Calu3 (cell line): ENCODE data around the gene USP13. TPM values are rescaled to one million over a fixed set of nuclear protein-coding genes. Genes with fewer than 3 reads are reported as not detected.

ENCODE experiments used
- BruUV-seq: library from RNA; stranded (reverse); fragments of 400-500 nt; replicated peaks from 2 replicates; lab custom pipeline; 2021; lab: Mats Ljungman, UMichigan
- CTCF ChIA-PET: fragments of 300-600 bp; sonication (Branson Sonifier 250); formaldehyde crosslinking; loops from one replicate; lab custom pipeline; 2022; ENCODE audit warnings: antibody characterized with exemption; lab: Charles Lee
- DNase-seq: peaks from one replicate; pipeline ENCODE4 v3.0.0; 2022
- H3K27ac Mint-ChIP-seq: one replicate; pipeline ENCODE4 v1.8.0; 2022; ENCODE audit warnings: mixed read lengths; ENCODE audit not compliant: unreplicated experiment
- H3K27me3 Mint-ChIP-seq: one replicate; pipeline ENCODE4 v1.8.0; 2022; ENCODE audit warnings: mixed read lengths; ENCODE audit not compliant: unreplicated experiment
- H3K36me3 Mint-ChIP-seq: one replicate; pipeline ENCODE4 v1.8.0; 2022; ENCODE audit warnings: mild to moderate bottlenecking, moderate library complexity, mixed read lengths; ENCODE audit not compliant: insufficient read depth, unreplicated experiment
- H3K4me1 Mint-ChIP-seq: one replicate; pipeline ENCODE4 v1.8.0; 2022; ENCODE audit warnings: mild to moderate bottlenecking, low read depth, mixed read lengths; ENCODE audit not compliant: unreplicated experiment
- H3K4me3 Mint-ChIP-seq: one replicate; pipeline ENCODE4 v1.8.0; 2022; ENCODE audit warnings: mild to moderate bottlenecking, low read depth, moderate library complexity, mixed read lengths; ENCODE audit not compliant: unreplicated experiment
- H3K9me3 Mint-ChIP-seq: one replicate; pipeline ENCODE4 v1.8.0; 2022; ENCODE audit warnings: low read depth, mixed read lengths; ENCODE audit not compliant: unreplicated experiment
- intact Hi-C: fragments of 100-400 bp; cut with micrococcal nuclease; formaldehyde crosslinking; loops from one replicate; pipeline ENCODE4 v1.10.0; 2022; ENCODE audit not compliant: unreplicated experiment
- total RNA-seq: library from RNA; stranded (reverse); gene quantifications from 2 replicates; pipeline ENCODE4 v1.2.3, GENCODE V29; 2022
- TF ChIP-seq, protein P1 (sequence below): fragments of 200-600 bp; IDR thresholded peaks from one replicate; pipeline ENCODE4 v1.8.0; 2022; ENCODE audit warnings: antibody characterized with exemption; ENCODE audit not compliant: unreplicated experiment

The USP13 gene
- total RNA-seq, 1 experiment from 2014 or later = 29.8 TPM

DNA sequence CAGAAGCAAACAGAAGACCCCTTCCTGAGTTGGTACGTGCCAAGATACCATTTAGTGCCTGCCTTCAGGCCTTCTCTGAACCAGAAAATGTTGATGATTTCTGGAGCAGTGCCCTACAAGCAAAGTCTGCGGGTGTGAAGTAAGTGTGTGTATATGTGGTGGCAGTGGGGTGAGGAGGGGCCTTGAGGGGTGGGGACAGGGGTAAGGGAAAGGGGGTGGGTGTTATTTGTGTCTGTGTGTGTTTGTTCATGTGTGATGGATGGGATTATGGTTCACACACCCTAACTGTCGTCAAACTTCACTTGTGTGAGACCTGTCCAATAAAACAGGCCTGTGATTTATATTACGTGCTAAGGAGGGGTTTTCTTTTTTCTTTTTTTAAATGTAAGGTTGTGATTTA, 92.2 kb downstream of the USP13 start:
- Mint-ChIP-seq H3K27me3 (no peaks in the 10 kb centered on the region), H3K9me3 (no peaks in the 10 kb centered on the region), H3K36me3 (no peaks in the 10 kb centered on the region), H3K4me1 (no peaks in the 10 kb centered on the region), H3K27ac (no peak overlapping the region), H3K4me3 (no peak overlapping the region)
- CTCF ChIA-PET = no interaction called here
- TF ChIP-seq, protein P1, sequence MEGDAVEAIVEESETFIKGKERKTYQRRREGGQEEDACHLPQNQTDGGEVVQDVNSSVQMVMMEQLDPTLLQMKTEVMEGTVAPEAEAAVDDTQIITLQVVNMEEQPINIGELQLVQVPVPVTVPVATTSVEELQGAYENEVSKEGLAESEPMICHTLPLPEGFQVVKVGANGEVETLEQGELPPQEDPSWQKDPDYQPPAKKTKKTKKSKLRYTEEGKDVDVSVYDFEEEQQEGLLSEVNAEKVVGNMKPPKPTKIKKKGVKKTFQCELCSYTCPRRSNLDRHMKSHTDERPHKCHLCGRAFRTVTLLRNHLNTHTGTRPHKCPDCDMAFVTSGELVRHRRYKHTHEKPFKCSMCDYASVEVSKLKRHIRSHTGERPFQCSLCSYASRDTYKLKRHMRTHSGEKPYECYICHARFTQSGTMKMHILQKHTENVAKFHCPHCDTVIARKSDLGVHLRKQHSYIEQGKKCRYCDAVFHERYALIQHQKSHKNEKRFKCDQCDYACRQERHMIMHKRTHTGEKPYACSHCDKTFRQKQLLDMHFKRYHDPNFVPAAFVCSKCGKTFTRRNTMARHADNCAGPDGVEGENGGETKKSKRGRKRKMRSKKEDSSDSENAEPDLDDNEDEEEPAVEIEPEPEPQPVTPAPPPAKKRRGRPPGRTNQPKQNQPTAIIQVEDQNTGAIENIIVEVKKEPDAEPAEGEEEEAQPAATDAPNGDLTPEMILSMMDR = no peak
- no TSS peak for BruUV-seq
- no peak for DNase-seq
- intact Hi-C loops = no loop called here

DNA sequence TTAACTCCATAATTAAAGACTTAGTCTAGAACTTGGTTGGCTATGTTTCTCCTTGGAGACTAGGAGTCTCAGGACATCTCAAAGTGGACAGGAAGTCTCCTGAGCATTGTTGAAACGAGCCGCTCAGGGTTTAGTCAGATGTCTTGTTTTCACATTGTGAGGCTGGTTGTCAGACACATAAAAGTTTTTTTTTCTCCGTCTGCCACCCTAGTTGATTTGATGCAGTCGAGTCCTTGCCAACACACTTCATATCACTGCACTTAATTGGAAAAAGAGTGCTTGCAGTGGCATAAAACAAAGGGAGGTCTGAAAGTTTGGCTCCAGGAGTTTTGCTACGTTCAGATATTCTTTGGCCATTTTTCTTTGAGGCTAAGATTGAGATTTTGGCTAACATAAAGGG, 92.9 kb downstream of the USP13 start:
- Mint-ChIP-seq H3K27me3 (no peaks in the 10 kb centered on the region), H3K27ac (no peak overlapping the region), H3K36me3 (no peaks in the 10 kb centered on the region), H3K4me1 (no peaks in the 10 kb centered on the region), H3K9me3 (no peaks in the 10 kb centered on the region), H3K4me3 (no peak overlapping the region)
- intact Hi-C loops = no loop called here
- TF ChIP-seq, protein P1 = no peak
- CTCF ChIA-PET = no interaction called here
- DNase-seq = no peak
- BruUV-seq = no TSS peak

DNA sequence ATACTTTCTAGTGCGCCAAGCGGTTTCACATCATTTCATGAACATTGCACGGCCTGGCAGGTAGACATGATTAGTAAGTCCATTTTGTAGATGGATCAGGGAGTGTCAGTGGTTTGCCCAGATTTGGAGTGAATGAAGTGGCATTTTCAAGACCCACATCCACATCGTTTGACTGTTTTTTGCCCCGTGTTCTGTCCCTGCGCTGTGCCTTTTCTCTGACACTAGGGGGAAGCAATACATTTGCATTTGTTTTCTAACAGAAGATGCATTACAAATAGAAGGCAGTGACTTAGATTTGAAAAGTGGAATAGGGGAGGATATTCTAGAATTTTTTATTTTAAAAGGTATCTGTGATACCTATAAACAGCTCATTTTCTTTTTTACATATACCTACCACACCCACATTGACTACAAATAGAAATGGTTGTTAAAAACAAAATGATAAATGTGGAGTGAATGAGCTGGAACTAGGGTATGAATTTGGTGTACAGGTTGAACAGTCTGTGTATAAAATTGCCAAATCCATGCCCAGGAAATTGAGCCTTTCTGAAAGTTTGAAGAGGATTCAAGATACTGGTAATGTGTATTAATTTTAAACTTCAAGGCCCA, 98.0 kb downstream of the USP13 start:
- CTCF ChIA-PET = interaction anchor here (1.0 kb wide), 1 partner anchor 844 kb away, joined by 3 read pairs; no protein-coding TSS in a partner anchor
- peak; percentile 27 for DNase-seq
- H3K4me3 Mint-ChIP-seq = no peak overlapping the region
- no peak overlapping the region for H3K27ac Mint-ChIP-seq
- TF ChIP-seq, protein P1 = peak; percentile 79
- intact Hi-C loops = loop anchor here (5.0 kb wide), 1 partner anchor 846 kb away; no protein-coding TSS in a partner anchor
- H3K4me1 Mint-ChIP-seq = no peaks in the 10 kb centered on the region
- no peaks in the 10 kb centered on the region for H3K36me3 Mint-ChIP-seq
- H3K9me3 Mint-ChIP-seq = no peaks in the 10 kb centered on the region
- H3K27me3 Mint-ChIP-seq = no peaks in the 10 kb centered on the region
- no TSS peak for BruUV-seq

DNA sequence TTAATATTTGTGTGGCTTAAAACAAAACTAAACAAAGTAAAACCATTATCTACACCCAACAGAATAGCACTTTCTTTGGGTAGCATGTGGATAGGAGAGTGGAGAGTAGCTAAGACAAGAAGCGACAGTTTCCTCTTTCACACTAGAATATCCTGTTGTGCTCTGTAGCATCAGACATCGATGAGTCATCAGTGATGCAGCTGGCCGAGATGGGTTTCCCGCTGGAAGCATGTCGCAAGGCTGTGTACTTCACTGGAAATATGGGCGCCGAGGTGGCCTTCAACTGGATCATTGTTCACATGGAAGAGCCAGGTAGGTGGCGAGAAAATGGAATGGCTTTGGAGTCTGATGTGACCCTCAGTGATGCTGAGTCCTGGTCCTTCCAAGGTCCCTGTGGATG, 108.1 kb downstream of the USP13 start:
- no peak for DNase-seq
- Mint-ChIP-seq H3K36me3 (peaks cover 9% of the 10 kb centered on the region), H3K27ac (no peak overlapping the region), H3K9me3 (no peaks in the 10 kb centered on the region), H3K27me3 (no peaks in the 10 kb centered on the region), H3K4me1 (no peaks in the 10 kb centered on the region), H3K4me3 (no peak overlapping the region)
- TF ChIP-seq, protein P1 = no peak
- CTCF ChIA-PET = no interaction called here
- intact Hi-C loops = no loop called here
- BruUV-seq = no TSS peak
